IgD-negative memory B cell (primary cell): ENCODE results near the gene LGALS1. TPM values are rescaled to one million over a fixed set of nuclear protein-coding genes. Genes with fewer than 3 reads are reported as not detected.
"Not testable (repeated sequence)": the region's sequence is repeated elsewhere in the genome, so short reads cannot be mapped to it uniquely, and the experiment has no call there.

ENCODE experiments used
- H3K27ac Mint-ChIP-seq, 3 donors: one replicate each; pipeline ENCODE4 v1.8.0; 2020 to 2022; ENCODE audit warnings: mild to moderate bottlenecking in 3 of 3, mixed read lengths in 3 of 3, moderate library complexity in 1 of 3
- H3K27me3 Mint-ChIP-seq: one replicate; pipeline ENCODE4 v1.8.0; 2021; ENCODE audit warnings: mixed read lengths
- H3K36me3 Mint-ChIP-seq: one replicate; pipeline ENCODE4 v1.8.0; 2020; ENCODE audit warnings: mild to moderate bottlenecking, mixed read lengths
- H3K4me1 Mint-ChIP-seq, 3 donors: one replicate each; pipeline ENCODE4 v1.8.0; 2020 to 2022; ENCODE audit warnings: mixed read lengths in 3 of 3, mild to moderate bottlenecking in 1 of 3
- H3K4me3 Mint-ChIP-seq, 4 donors: one replicate each; pipeline ENCODE4 v1.8.0; 2020 to 2022; ENCODE audit warnings: mild to moderate bottlenecking in 4 of 4, mixed read lengths in 4 of 4, moderate library complexity in 3 of 4
- H3K9me3 Mint-ChIP-seq, 3 donors: one replicate each; pipeline ENCODE4 v1.8.0; 2020 to 2021; ENCODE audit warnings: mixed read lengths in 3 of 3, mild to moderate bottlenecking in 1 of 3
- polyA plus RNA-seq: library from polyadenylated mRNA; unstranded; fragments of 300-500 nt; fragmentation: Illumina TruSeq; gene quantifications from one replicate; pipeline ENCODE4 v1.2.3, GENCODE V29; 2021

The LGALS1 gene
- polyA plus RNA-seq, 1 donor from 2014 or later, result 314 TPM

DNA sequence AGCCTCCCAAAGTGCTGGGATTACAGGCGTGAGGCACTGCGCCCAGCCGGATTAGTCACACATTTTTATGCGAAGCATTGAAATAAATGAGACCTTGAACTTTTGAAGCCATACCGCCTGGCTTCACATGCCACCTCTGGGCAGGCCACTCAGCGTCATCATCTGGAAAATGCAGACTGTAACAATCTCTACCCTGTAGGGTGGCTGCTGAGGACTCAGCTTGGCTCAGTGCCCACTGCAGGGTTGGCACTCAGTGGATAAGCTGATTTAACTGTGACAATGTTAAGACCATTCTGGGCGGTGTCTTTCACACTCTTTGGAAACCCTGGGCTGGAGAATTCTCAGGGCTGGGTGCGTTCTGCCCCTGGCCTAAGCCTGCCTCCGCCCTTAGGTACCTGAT lies 27.5 kb upstream of the LGALS1 start:
- Mint-ChIP-seq H3K36me3 (no peaks in the 10 kb centered on the region), H3K27ac (no peak overlapping the region), H3K4me1 (peaks cover 4 to 7% (median 6%) of the 10 kb centered on the region in 3 donors), H3K4me3 (peak overlapping the region in 1 of 4 donors; percentile 28), H3K9me3 (no peaks in the 10 kb centered on the region), H3K27me3 (no peaks in the 10 kb centered on the region)

GRCh38 chr22:37650463-37651136 lies 24.8 kb upstream of the LGALS1 start:
- Mint-ChIP-seq H3K27ac (no peak overlapping the region), H3K36me3 (no peaks in the 10 kb centered on the region), H3K27me3 (no peaks in the 10 kb centered on the region)

GRCh38 chr22:37654563-37655251 lies 20.7 kb upstream of the LGALS1 start:
- Mint-ChIP-seq H3K36me3 (no peaks in the 10 kb centered on the region), H3K9me3 (no peaks in the 10 kb centered on the region), H3K4me1 (peaks cover 11 to 12% (median 11%) of the 10 kb centered on the region in 3 donors), H3K27ac (no peak overlapping the region), H3K27me3 (no peaks in the 10 kb centered on the region), H3K4me3 (no peak overlapping the region)

More at GRCh38 chr22:37650463-37651136, 24.8 kb upstream of the LGALS1 start:
- Mint-ChIP-seq H3K4me3 (no peak overlapping the region), H3K4me1 (no peaks in the 10 kb centered on the region), H3K9me3 (no peaks in the 10 kb centered on the region)

GRCh38 chr22:37655252-37655563 lies 20.2 kb upstream of the LGALS1 start:
- no peaks in the 10 kb centered on the region for H3K36me3 Mint-ChIP-seq
- H3K9me3 Mint-ChIP-seq, result no peaks in the 10 kb centered on the region

GRCh38 chr22:37656583-37656982 lies 18.9 kb upstream of the LGALS1 start:
- not testable (repeated sequence) for H3K27me3 Mint-ChIP-seq, H3K36me3 Mint-ChIP-seq, H3K4me3 Mint-ChIP-seq, H3K9me3 Mint-ChIP-seq
- Mint-ChIP-seq H3K4me1 (peaks cover 25 to 30% (median 28%) of the 10 kb centered on the region in 3 donors), H3K27ac (peak overlapping the region; percentile 54 to 88 (median 81))

More at GRCh38 chr22:37655252-37655563, 20.2 kb upstream of the LGALS1 start:
- no peak overlapping the region for H3K4me3 Mint-ChIP-seq
- H3K4me1 Mint-ChIP-seq, result peaks cover 16 to 17% (median 16%) of the 10 kb centered on the region in 3 donors
- no peaks in the 10 kb centered on the region for H3K27me3 Mint-ChIP-seq
- H3K27ac Mint-ChIP-seq, result no peak overlapping the region

DNA sequence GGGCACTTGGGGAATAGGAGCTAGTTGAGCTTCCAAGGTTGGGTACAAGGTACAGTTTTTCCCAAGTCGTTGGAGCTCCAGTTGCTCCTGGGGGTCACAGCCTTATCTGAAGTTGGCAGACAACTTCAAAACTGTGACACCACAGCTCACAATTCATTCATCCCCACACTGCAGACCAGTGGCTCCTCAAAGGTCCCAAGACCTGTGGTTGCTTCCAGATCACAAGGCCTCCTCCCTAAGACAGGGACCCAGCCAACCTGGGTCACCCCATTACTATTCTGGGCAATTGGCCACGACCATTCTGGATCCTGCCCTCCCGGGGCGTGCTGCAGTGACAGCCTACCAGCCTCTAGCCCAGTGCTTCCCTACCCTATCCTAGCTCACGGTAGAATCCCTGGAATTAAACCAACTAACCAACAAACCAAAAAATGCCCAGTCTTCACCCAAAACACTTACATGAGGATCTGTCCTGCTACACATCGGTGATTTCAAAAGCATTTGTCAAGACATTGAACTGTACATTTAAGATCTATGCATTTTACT lies 17.8 kb upstream of the LGALS1 start:
- H3K27ac Mint-ChIP-seq, result peak overlapping the region; percentile 87 to 93 (median 90)

GRCh38 chr22:37658133-37659065 lies 17.0 kb upstream of the LGALS1 start, which contains the start of gene PDXP:
PDXP (plus strand) TSS chr22:37658723; CDS start chr22:37658783, 60 bp downstream.
- peaks cover 2% of the 10 kb centered on the region for H3K36me3 Mint-ChIP-seq
- H3K9me3 Mint-ChIP-seq, result no peaks in the 10 kb centered on the region
- peaks cover 30 to 38% (median 38%) of the 10 kb centered on the region in 3 donors for H3K4me1 Mint-ChIP-seq
- no peaks in the 10 kb centered on the region for H3K27me3 Mint-ChIP-seq
- peak within 1 kb of the TSS; percentile 88 to 96 (median 96) for H3K4me3 Mint-ChIP-seq
- H3K27ac Mint-ChIP-seq, result peak within 1 kb of the TSS; percentile 91 to 93 (median 93)

More for the DNA sequence above, 17.8 kb upstream of the LGALS1 start:
- Mint-ChIP-seq H3K36me3 (peaks cover 2% of the 10 kb centered on the region), H3K27me3 (no peaks in the 10 kb centered on the region), H3K4me1 (peaks cover 30 to 37% (median 37%) of the 10 kb centered on the region in 3 donors), H3K9me3 (no peaks in the 10 kb centered on the region), H3K4me3 (peak overlapping the region; percentile 88 to 96 (median 92))

DNA sequence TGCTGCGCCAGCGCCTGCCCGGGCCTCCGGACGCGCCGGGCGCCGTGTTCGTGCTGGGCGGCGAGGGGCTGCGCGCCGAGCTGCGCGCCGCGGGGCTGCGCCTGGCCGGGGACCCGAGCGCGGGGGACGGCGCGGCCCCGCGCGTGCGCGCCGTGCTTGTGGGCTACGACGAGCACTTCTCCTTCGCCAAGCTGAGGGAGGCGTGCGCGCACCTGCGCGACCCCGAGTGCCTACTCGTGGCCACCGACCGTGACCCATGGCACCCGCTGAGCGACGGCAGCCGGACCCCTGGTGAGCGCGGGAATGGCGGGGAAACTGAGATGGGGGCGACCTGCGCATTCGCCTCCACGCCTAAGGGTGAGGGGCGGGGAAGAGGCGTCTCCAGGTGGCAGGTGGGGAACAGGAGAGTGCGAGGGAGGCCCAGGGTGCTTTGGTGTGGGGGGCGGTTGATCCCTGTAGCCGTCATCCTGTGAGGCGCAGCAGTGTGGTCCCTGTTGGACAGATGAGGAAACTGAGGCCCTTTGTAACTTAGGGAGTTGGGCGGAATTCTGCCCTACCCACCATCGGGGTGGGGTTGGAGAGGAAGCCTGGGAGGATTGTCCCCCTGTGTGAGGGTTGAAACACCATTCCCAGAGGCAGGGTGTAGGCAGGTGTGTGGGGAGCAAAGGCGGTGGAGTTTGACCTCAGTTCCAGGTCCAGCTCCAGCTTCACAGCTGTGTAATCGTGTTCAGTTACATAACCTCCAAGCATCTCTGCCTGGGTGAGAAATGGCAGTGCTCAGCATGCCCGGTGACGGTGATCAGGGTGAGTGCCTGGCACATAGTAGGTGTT lies 16.2 kb upstream of the LGALS1 start:
- Mint-ChIP-seq H3K27ac (peak overlapping the region; percentile 91 to 93 (median 92)), H3K36me3 (peaks cover 2% of the 10 kb centered on the region), H3K27me3 (no peaks in the 10 kb centered on the region), H3K4me1 (peaks cover 30 to 42% (median 41%) of the 10 kb centered on the region in 3 donors), H3K4me3 (peak overlapping the region; percentile 84 to 95 (median 94)), H3K9me3 (no peaks in the 10 kb centered on the region)

GRCh38 chr22:37659897-37660708 lies 15.3 kb upstream of the LGALS1 start:
- peak overlapping the region; percentile 84 to 95 (median 94) for H3K4me3 Mint-ChIP-seq
- no peaks in the 10 kb centered on the region for H3K9me3 Mint-ChIP-seq
- peaks cover 30 to 42% (median 42%) of the 10 kb centered on the region in 3 donors for H3K4me1 Mint-ChIP-seq
- no peaks in the 10 kb centered on the region for H3K27me3 Mint-ChIP-seq
- peak overlapping the region; percentile 91 to 93 (median 92) for H3K27ac Mint-ChIP-seq
- H3K36me3 Mint-ChIP-seq, result peaks cover 2% of the 10 kb centered on the region

- Mint-ChIP-seq H3K4me3 (peak overlapping the region; percentile 38 to 95 (median 90)), H3K27ac (peak overlapping the region; percentile 91 to 93 (median 92)), H3K9me3 (no peaks in the 10 kb centered on the region), H3K4me1 (peaks cover 30 to 42% (median 42%) of the 10 kb centered on the region in 3 donors), H3K27me3 (no peaks in the 10 kb centered on the region), H3K36me3 (peaks cover 2% of the 10 kb centered on the region)
Observed at GRCh38 chr22:37660709-37661045, 14.8 kb upstream of the LGALS1 start.

DNA sequence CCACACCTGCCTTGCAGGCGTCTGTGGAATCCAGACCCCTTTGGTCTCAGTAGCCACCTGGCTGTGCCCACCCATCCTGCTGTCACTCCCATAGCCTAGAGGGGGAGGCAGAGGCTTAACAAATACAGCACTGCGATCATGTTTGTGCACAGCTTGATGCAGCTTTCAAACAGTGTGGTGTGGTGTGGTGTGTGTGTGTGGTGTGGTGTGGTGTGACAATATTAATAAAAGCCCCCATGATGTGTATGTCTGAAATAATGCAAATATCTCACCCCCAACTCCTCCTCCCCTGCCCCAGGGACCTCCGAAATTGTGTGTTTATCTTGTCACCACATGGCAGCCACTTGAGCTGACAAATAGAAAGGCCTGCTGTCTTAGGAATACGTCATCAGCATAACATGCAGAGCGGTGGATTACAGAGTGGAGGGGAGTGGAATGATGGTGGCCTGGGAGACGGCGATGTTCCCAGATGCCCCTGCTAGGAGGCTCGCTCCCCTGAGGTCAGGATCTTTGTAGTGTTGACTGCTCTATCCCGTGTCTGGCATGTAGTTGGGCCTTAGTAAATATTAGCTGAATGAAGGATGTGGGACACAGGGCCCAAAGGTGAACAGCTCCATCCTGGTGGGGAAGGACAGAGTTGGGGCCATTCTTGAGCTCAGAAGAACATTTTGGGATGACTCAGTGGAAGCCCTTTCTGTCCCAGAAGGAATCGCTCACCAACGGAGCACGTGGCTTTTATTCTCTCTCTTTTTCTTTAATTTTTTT lies 14.1 kb upstream of the LGALS1 start:
- Mint-ChIP-seq H3K36me3 (peaks cover 2% of the 10 kb centered on the region), H3K27me3 (no peaks in the 10 kb centered on the region), H3K27ac (peak overlapping the region; percentile 91 to 94 (median 93)), H3K4me3 (peak overlapping the region in 3 of 4 donors; percentile 77 to 95 (median 87)), H3K4me1 (peaks cover 30 to 42% (median 42%) of the 10 kb centered on the region in 3 donors), H3K9me3 (no peaks in the 10 kb centered on the region)

DNA sequence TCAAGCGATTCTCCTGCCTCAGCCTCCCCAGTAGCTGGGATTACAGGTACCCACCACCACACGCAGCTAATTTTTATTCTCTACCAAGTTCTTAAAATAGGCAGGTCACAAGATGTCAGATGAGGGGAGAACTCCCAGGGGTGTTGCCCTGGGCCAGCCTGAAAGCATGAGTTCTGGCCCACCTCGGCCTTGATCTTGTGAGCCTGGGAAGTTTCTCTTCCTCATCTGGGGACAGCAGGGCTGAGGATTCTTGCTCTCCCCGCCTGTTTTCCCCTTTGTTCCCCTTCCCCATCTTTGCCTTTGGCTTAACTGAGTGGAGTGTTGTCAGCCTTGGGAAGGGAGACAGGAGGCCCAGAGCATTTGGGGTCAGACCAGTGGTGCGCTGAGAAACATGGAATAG lies 13.4 kb upstream of the LGALS1 start:
- H3K36me3 Mint-ChIP-seq, result peaks cover 2% of the 10 kb centered on the region
- H3K9me3 Mint-ChIP-seq, result no peaks in the 10 kb centered on the region
- H3K4me3 Mint-ChIP-seq, result peak overlapping the region; percentile 3 to 95 (median 72)
- peak overlapping the region; percentile 86 to 95 (median 88) for H3K27ac Mint-ChIP-seq
- no peaks in the 10 kb centered on the region for H3K27me3 Mint-ChIP-seq
- peaks cover 30 to 44% (median 42%) of the 10 kb centered on the region in 3 donors for H3K4me1 Mint-ChIP-seq
